Activated CD4-positive, alpha-beta memory T cell treated with anti-CD3 and anti-CD28 coated beads for 36 hours (primary cell): Measurements from ENCODE around the gene FGF22. TPM values are rescaled to one million over a fixed set of nuclear protein-coding genes. Genes with fewer than 3 reads are reported as not detected.
A peak's percentile ranks its signal among the peaks of the same experiment; 100 is the strongest.
"Not testable (repeated sequence)": the region's sequence is repeated elsewhere in the genome, so short reads cannot be mapped to it uniquely, and the experiment has no call there.

ENCODE experiments used
- CTCF ChIA-PET: fragments of 350-600 bp; sonication (Branson Sonifier 250); formaldehyde crosslinking; loops from one replicate; lab custom pipeline; 2021; ENCODE audit warnings: antibody characterized with exemption, inconsistent platforms; lab: Charles Lee
- POLR2A ChIA-PET: fragments of 350-600 bp; sonication (Branson Sonifier 250); formaldehyde crosslinking; loops from one replicate; lab custom pipeline; 2021; ENCODE audit warnings: antibody characterized with exemption; lab: Charles Lee
- DNase-seq: peaks from one replicate; pipeline ENCODE4 v3.0.0-alpha.2; 2020
- H3K27ac Mint-ChIP-seq: one replicate; pipeline ENCODE4 v1.8.0; 2021; ENCODE audit warnings: mixed read lengths
- H3K27me3 Mint-ChIP-seq: one replicate; pipeline ENCODE4 v1.8.0; 2021; ENCODE audit warnings: mixed read lengths
- H3K36me3 Mint-ChIP-seq: one replicate; pipeline ENCODE4 v1.8.0; 2021; ENCODE audit warnings: mixed read lengths
- H3K4me1 Mint-ChIP-seq: one replicate; pipeline ENCODE4 v1.8.0; 2021; ENCODE audit warnings: low read depth, mixed read lengths
- H3K4me3 Mint-ChIP-seq: one replicate; pipeline ENCODE4 v1.8.0; 2021; ENCODE audit warnings: mild to moderate bottlenecking, mixed read lengths
- H3K9me3 Mint-ChIP-seq: one replicate; pipeline ENCODE4 v1.8.0; 2021; ENCODE audit warnings: mixed read lengths
- intact Hi-C: fragments of 100-400 bp; cut with micrococcal nuclease; formaldehyde crosslinking; loops from one replicate; pipeline ENCODE4 v1.15.1; 2023
- total RNA-seq, 2 experiments: library from RNA; stranded (reverse); gene quantifications; one replicate each; pipeline ENCODE4 v1.2.3, GENCODE V29; 2021

FGF22 gene
- total RNA-seq, 2 experiments from 2014 or later = 0.14 TPM; not detected in 1

DNA sequence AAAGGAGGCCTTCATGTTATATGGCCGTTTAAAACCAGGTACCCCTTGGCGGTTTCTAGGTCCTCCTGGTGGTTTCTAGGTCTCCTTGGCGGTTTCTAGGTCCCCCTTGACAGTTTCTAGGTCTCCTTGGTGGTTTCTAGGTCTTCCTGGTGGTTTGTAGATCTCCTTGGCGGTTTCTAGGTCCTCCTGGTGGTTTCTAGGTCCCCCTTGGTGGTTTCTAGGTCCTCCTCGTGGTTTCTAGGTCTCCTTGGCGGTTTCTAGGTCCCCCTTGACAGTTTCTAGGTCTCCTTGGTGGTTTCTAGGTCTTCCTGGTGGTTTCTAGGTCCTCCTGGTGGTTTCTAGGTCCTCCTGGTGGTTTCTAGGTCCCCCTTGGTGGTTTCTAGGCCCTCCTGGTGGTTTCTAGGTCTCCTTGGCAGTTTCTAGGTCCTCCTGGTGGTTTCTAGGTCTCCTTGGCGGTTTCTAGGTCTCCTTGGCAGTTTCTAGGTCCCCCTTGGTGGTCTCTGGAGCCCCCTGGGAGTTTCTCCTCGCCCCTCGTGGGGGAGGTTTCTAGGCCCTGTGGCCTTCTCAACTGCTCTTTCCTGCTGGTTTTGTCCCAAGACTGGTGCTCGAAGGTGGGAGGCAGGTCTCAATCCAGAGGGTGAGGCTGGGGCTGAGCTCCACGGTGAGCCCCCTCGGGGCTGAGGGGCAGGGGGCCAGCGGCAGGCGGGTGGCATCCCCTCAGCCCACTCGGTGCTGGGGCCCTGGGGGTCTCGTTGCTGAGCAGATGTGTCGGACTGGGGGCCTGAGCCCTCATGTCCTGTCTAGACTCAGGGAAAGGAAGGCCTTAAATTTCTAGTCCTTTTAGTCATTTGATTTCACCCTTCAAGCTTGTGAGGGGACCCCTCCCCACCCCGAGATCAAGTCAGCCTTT lies 42.0 kb upstream of the FGF22 start:
- intact Hi-C loops = no loop called here
- no peaks in the 10 kb centered on the region for H3K36me3 Mint-ChIP-seq
- no peaks in the 10 kb centered on the region for H3K9me3 Mint-ChIP-seq
- DNase-seq = peak; percentile 27
- H3K27ac Mint-ChIP-seq = no peak overlapping the region
- CTCF ChIA-PET = no interaction called here
- POLR2A ChIA-PET = interaction anchor here (0.8 kb wide), 1 partner anchor 14 kb away, joined by 4 read pairs; no protein-coding TSS in a partner anchor
- no peaks in the 10 kb centered on the region for H3K4me1 Mint-ChIP-seq
- no peak overlapping the region for H3K4me3 Mint-ChIP-seq
- H3K27me3 Mint-ChIP-seq = peaks cover 4% of the 10 kb centered on the region

DNA sequence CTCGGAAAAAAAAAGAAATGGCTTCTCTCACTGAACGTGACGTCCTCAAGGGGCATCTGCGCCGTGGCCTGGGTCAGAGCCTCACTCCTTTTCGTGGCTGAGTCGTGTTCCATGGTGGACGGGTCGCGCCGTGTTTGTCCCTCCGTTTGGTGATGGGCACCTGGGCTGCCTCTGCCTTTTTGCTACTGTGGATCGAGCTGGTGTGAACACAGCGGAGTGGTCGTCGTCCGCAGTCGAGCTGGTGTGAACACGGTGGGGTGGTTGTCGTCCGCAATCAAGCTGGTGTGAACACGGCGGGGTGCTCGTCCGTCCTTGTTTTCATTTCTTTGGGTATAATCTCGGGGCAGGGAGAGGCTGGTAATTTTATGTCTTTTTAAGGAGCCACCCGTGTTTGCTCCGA lies 38.4 kb upstream of the FGF22 start:
- no peaks in the 10 kb centered on the region for H3K36me3 Mint-ChIP-seq
- no peak overlapping the region for H3K27ac Mint-ChIP-seq
- H3K4me3 Mint-ChIP-seq = no peak overlapping the region
- CTCF ChIA-PET = no interaction called here
- no peaks in the 10 kb centered on the region for H3K27me3 Mint-ChIP-seq
- DNase-seq = no peak
- H3K9me3 Mint-ChIP-seq = no peaks in the 10 kb centered on the region
- POLR2A ChIA-PET = no interaction called here
- intact Hi-C loops = no loop called here
- H3K4me1 Mint-ChIP-seq = no peaks in the 10 kb centered on the region

DNA sequence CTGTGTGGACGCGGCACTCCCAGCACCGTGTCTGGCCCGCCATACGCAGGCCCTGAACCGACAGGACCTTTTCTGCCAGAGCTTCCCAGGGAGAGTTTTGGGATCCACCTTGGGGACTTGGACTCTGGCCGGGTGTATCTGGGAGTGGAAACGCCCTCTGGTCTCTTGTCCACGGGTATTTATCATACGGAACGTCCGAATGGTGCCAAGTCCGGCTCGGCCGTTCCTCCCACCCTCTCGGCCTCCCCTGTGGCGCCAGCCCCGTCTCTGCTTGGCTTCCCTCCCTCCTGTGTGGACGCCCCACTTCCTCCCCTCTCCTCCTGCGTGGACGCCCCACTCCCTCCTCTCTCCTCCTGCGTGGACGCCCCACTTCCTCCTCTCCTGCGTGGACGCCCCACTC lies 37.9 kb upstream of the FGF22 start:
- CTCF ChIA-PET = no interaction called here
- no peak overlapping the region for H3K4me3 Mint-ChIP-seq
- DNase-seq = no peak
- H3K4me1 Mint-ChIP-seq = no peaks in the 10 kb centered on the region
- POLR2A ChIA-PET = no interaction called here
- no peak overlapping the region for H3K27ac Mint-ChIP-seq
- no peaks in the 10 kb centered on the region for H3K36me3 Mint-ChIP-seq
- no peaks in the 10 kb centered on the region for H3K9me3 Mint-ChIP-seq
- H3K27me3 Mint-ChIP-seq = no peaks in the 10 kb centered on the region
- intact Hi-C loops = no loop called here

DNA sequence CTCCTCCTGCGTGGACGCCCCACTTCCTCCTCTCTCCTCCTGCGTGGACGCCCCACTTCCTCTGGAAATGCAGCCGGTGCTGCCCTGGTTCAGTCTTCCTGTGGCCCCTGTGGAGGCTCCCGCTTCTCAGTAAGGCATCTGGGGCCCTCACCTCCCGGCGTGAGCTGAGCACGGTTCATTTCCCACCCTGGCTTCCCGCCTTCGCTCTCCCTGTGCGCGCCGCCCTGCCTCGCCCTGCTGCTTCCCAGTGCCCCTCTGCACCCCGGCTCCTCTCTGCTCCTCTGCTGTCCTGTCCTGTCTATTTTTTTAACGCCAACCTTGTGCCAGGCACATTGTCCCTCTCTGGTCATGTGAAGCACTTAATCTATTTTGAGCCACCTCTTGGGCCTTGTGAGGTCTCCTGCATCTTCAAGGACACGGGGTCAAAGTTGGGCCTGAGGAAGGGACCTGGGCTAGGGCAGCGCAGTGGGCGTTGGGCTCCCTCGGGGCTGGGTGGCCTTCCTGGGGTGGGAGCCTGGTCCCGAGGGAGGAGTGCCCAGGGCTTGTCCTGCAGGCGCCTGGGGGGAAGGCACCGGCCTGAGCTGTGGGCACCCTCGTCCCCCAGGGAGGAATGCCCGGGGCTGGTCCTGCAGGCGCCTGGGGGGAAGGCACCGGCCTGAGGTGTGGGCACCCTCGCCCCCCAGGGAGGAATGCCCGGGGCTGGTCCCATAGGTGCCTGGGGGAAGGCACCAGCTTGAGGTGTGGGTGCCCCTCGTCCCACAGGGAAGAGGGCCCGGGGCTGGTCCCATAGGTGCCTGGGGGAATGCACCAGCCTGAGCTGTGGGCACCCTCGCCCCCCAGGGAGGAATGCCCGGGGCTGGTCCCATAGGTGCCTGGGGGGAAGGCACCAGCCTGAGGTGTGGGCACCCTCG lies 37.0 kb upstream of the FGF22 start:
- Mint-ChIP-seq H3K27me3 (no peaks in the 10 kb centered on the region), H3K36me3 (no peaks in the 10 kb centered on the region), H3K9me3 (no peaks in the 10 kb centered on the region), H3K4me3 (no peak overlapping the region), H3K27ac (no peak overlapping the region), H3K4me1 (no peaks in the 10 kb centered on the region)
- POLR2A ChIA-PET = no interaction called here
- intact Hi-C loops = no loop called here
- no peak for DNase-seq
- CTCF ChIA-PET = no interaction called here

DNA sequence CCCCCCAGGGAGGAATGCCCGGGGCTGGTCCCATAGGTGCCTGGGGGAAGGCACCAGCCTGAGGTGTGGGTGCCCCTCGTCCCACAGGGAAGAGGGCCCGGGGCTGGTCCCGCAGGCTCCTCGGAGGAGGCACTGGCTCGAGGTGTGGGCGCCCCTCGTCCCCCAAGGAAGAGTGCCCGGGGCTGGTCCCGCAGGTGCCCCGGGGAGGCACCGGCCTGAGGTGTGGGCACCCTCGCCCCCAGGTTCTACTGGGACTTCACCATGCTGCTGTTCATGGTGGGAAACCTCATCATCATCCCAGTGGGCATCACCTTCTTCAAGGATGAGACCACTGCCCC lies 36.4 kb upstream of the FGF22 start:
- H3K9me3 Mint-ChIP-seq, intact Hi-C loops, H3K27ac Mint-ChIP-seq, CTCF ChIA-PET, H3K27me3 Mint-ChIP-seq, DNase-seq, H3K36me3 Mint-ChIP-seq, H3K4me3 Mint-ChIP-seq, POLR2A ChIA-PET, H3K4me1 Mint-ChIP-seq: not testable (repeated sequence)

DNA sequence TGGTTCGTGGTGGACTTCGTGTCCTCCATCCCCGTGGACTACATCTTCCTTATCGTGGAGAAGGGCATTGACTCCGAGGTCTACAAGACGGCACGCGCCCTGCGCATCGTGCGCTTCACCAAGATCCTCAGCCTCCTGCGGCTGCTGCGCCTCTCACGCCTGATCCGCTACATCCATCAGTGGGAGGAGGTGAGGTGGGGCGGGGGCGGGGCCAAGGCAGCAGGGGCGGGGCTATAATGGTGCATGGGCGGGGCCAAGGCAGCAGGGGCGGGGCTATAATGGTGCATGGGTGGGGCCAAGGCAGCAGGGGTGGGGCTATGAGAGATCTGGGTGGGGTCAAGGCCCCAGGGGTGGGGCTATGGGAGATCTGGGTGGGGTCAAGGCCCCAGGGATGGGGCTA lies 35.9 kb upstream of the FGF22 start:
- H3K4me3 Mint-ChIP-seq, H3K27me3 Mint-ChIP-seq, intact Hi-C loops, H3K27ac Mint-ChIP-seq, POLR2A ChIA-PET, CTCF ChIA-PET, H3K9me3 Mint-ChIP-seq, H3K36me3 Mint-ChIP-seq, H3K4me1 Mint-ChIP-seq: not testable (repeated sequence)
- peak; percentile 42 for DNase-seq

DNA sequence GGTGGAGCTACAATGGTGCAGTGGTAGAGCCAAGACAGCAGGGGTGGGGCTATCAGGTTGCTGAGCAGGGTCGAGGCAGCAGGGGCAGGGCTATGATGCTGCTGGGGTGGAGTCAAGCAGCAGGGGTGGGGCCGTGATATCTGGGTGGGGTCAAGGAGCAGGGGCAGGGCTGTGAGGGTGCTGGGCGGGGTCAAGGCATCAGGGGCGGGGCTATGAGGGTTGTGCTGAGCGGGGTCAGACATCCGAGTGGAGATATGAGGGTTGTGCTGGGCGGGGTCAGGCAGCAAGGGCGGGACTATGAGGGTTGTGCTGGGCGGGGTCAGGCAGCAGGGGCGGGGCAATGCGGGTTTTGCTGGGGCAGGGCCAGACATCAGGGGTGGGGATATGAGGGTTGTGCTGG lies 35.3 kb upstream of the FGF22 start:
- ChIA-PET POLR2A (no interaction called here), CTCF (no interaction called here)
- intact Hi-C loops = no loop called here
- Mint-ChIP-seq H3K4me3 (no peak overlapping the region), H3K27me3 (no peaks in the 10 kb centered on the region), H3K9me3 (no peaks in the 10 kb centered on the region), H3K27ac (no peak overlapping the region), H3K36me3 (no peaks in the 10 kb centered on the region), H3K4me1 (no peaks in the 10 kb centered on the region)
- DNase-seq = peak; percentile 76

DNA sequence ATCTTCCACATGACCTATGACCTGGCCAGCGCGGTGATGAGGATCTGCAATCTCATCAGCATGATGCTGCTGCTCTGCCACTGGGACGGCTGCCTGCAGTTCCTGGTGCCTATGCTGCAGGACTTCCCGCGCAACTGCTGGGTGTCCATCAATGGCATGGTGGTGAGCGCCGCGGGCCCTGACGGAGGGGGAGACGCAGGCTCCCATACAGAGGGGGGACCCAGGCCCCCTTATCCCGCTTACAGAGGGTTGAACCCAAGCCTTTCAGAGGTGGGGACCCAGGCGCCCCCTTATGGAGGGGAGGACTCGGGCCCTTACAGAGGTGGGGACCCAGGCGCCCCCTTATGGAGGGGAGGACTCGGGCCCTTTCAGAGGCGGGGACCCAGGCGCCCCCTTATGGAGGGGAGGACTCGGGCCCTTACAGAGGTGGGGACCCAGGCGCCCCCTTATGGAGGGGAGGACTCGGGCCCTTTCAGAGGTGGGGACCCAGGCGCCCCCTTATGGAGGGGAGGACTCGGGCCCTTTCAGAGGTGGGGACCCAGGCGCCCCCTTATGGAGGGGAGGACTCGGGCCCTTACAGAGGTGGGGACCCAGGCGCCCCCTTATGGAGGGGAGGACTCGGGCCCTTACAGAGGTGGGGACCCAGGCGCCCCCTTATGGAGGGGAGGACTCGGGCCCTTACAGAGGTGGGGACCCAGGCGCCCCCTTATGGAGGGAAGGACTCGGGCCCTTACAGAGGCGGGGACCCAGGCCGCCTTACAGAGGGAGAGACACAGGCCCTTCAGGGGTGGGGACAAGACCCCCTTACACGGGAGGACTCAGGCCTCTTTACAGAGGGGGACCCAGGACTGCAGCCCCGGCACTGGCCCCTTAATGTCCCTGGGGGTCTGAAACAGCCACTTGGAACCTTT lies 34.4 kb upstream of the FGF22 start:
- H3K9me3 Mint-ChIP-seq, H3K4me1 Mint-ChIP-seq, POLR2A ChIA-PET, H3K27ac Mint-ChIP-seq, H3K27me3 Mint-ChIP-seq, intact Hi-C loops, H3K4me3 Mint-ChIP-seq, H3K36me3 Mint-ChIP-seq: not testable (repeated sequence)
- peak; percentile 60 for DNase-seq
- CTCF ChIA-PET = interaction anchor here (0.7 to 0.8 kb wide), 3 partner anchors 21 to 29 kb away, joined by 3 to 4 read pairs (median 3); no protein-coding TSS in a partner anchor

DNA sequence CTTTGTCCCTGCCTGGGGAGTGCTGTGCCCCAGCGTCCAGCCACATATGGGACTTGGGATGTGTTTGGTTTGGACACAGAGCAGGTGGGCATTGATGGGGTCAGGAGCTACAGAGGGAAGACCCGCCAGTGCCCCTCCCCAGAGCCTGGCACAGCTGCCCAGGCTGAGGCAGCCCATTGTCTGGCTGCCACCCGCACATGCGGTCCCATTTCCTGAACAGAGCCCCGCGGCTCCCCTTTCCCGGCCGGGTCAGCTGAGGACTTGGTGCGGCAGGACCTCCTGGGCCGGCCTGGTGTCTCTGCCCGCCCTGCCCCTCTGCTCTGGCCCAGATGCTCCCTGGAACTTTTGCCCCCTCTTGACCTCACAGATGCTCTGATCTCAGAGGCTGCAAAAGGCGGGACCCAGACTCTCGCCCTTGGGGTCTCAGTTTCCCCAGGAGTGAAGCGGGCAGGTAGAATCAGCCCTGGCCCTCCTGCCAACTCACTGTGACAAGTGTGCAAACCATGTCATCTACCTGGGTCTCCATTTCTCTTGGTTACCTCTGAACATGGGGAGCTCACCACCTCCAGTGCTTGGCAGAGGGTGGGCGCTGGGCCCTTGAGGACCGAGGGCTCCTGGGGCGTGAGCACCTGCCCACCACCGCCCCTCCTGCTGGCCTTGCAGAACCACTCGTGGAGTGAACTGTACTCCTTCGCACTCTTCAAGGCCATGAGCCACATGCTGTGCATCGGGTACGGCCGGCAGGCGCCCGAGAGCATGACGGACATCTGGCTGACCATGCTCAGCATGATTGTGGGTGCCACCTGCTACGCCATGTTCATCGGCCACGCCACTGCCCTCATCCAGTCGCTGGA lies 32.2 kb upstream of the FGF22 start:
- H3K27ac Mint-ChIP-seq = no peak overlapping the region
- CTCF ChIA-PET = interaction anchor here (1.1 to 1.8 kb wide), 3 partner anchors 19 to 23 kb away, joined by 4 to 6 read pairs (median 6); no protein-coding TSS in a partner anchor
- intact Hi-C loops = no loop called here
- DNase-seq = no peak
- no peaks in the 10 kb centered on the region for H3K36me3 Mint-ChIP-seq
- POLR2A ChIA-PET = no interaction called here
- H3K4me3 Mint-ChIP-seq = no peak overlapping the region
- no peaks in the 10 kb centered on the region for H3K9me3 Mint-ChIP-seq
- no peaks in the 10 kb centered on the region for H3K27me3 Mint-ChIP-seq
- peaks cover 16% of the 10 kb centered on the region for H3K4me1 Mint-ChIP-seq

DNA sequence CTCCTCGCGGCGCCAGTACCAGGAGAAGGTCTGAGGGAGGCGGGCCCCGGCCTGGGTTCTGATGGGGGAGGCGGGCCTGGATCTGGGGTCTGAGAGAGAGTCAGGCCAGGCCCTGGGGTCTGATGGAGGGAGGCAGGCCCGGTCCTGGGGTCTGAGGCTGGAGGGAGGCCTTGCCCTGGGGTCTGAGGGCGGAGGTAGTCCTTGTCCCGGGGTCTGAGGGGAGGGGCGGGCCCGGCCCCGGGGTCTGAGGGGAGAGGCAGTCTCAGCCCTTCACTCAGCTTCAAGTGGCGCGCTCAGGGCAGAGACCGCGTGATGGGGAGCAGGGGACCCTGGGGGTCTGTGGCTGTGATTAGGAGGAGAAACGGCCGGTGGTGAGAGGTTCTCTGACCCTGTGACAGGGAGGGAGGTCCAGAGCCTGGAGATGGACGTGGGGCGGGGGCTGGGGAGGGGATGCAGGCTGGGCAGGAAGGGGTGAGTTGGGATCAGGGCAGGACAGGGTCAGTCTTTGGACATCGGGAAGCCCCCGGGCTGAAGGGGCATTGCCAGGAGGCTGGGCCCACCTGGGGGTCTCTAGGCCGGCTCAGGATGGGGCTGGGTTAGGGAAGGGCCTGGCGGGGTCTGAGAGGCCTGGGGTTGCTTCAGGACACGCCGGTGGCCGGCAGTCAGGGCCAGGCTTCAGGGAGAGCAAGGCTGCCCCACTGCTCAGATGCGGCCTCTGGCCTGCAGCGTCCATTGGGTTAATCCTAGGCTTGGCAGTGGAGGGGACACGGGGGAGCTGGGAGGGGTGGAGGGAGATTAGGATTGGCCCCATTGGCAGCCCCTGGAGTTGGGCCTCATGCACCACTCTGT lies 31.3 kb upstream of the FGF22 start:
- Mint-ChIP-seq H3K27me3 (no peaks in the 10 kb centered on the region), H3K4me1 (peaks cover 23% of the 10 kb centered on the region), H3K27ac (no peak overlapping the region), H3K9me3 (no peaks in the 10 kb centered on the region), H3K4me3 (no peak overlapping the region), H3K36me3 (peaks cover 4% of the 10 kb centered on the region)
- ChIA-PET POLR2A (no interaction called here), CTCF (interaction anchor here (1.8 kb wide), 1 partner anchor 20 kb away, joined by 6 read pairs; no protein-coding TSS in a partner anchor)
- intact Hi-C loops = no loop called here
- no peak for DNase-seq
